AG04450 (cell line): ENCODE results near the gene CCDC88A. TPM values are rescaled to one million over a fixed set of nuclear protein-coding genes. Genes with fewer than 3 reads are reported as not detected.

ENCODE experiments used
- CTCF ChIA-PET: fragments of 300-600, 350-600 bp; formaldehyde crosslinking; extraction: SDS; loops from one replicate; lab custom pipeline; 2022; ENCODE audit warnings: antibody characterized with exemption, inconsistent platforms; lab: Charles Lee
- POLR2A ChIA-PET: fragments of 350-600 bp; formaldehyde crosslinking; extraction: SDS; loops from one replicate; lab custom pipeline; 2021; ENCODE audit warnings: antibody characterized with exemption, inconsistent platforms; lab: Yijun Ruan, JAX
- DNase-seq: peaks from one replicate; pipeline ENCODE4 v3.0.0-alpha.2; 2011; ENCODE audit warnings: low read depth, low spot score
- H3K27ac ChIP-seq: one replicate; pipeline ENCODE4 v1.5.1; 2012; ENCODE audit warnings: low read depth, low read length, control low read depth
- H3K27me3 ChIP-seq: one replicate; pipeline ENCODE4 v1.6.0; 2012; ENCODE audit warnings: low read length; ENCODE audit not compliant: control insufficient read depth, insufficient read depth
- H3K4me3 ChIP-seq: 2 replicates; pipeline ENCODE4 v1.5.1; 2011; ENCODE audit warnings: mild to moderate bottlenecking, low read depth, low read length, control low read depth
- H3K9me3 ChIP-seq: 2 replicates; pipeline ENCODE4 v1.5.1; 2012; ENCODE audit warnings: low read length; ENCODE audit not compliant: control insufficient read depth, insufficient read depth
- polyA plus RNA-seq: library from polyadenylated mRNA; depleted of rRNA; stranded (reverse); fragments of >200 nt; gene quantifications from 2 replicates; pipeline ENCODE4 v1.2.3, GENCODE V29; 2011; rRNA removed
- small RNA-seq: library from RNA; depleted of rRNA; stranded (forward); fragments of <200 nt; gene quantifications from one replicate; pipeline ENCODE3, GENCODE V24; 2012; ENCODE audit warnings: low read depth; ENCODE audit not compliant: insufficient read length
- TF ChIP-seq, protein P1 (sequence below): IDR thresholded peaks from 2 replicates; pipeline ENCODE4 v1.5.1; 2011; ENCODE audit warnings: low read depth, low read length, control low read depth, inconsistent platforms

CCDC88A gene
- polyA plus RNA-seq, 1 experiment: 44.7 TPM

DNA sequence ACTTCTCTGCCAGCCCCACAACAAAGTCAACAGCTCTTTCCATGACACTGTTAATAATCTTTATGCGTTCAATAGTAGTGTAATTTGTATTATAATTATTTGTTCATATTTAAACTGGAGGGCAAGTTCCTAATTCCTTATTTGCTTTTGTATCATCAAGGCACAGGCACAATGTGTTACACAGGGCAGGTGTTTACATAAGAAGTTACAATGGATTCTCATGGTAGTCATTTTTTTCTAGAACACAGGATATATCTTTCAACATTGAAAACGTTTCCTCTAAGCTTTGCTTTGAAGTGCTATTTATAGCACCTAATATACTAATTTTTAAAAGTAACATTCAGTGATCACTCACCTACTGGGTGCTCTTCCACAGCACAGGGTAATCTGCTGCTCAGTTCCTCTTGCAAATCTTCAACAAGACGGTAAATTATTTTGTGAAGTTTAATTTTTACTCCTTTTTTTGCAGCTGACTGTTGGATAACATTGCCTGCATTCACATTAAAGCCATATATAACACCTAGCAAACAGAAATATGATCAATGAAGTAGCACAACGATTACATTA, 179.9 kb downstream of the CCDC88A start:
- no peaks in the 10 kb centered on the region for H3K9me3 ChIP-seq
- no peak for DNase-seq
- H3K27me3 ChIP-seq: no peaks in the 10 kb centered on the region
- CTCF ChIA-PET: no interaction called here
- TF ChIP-seq, protein P1, sequence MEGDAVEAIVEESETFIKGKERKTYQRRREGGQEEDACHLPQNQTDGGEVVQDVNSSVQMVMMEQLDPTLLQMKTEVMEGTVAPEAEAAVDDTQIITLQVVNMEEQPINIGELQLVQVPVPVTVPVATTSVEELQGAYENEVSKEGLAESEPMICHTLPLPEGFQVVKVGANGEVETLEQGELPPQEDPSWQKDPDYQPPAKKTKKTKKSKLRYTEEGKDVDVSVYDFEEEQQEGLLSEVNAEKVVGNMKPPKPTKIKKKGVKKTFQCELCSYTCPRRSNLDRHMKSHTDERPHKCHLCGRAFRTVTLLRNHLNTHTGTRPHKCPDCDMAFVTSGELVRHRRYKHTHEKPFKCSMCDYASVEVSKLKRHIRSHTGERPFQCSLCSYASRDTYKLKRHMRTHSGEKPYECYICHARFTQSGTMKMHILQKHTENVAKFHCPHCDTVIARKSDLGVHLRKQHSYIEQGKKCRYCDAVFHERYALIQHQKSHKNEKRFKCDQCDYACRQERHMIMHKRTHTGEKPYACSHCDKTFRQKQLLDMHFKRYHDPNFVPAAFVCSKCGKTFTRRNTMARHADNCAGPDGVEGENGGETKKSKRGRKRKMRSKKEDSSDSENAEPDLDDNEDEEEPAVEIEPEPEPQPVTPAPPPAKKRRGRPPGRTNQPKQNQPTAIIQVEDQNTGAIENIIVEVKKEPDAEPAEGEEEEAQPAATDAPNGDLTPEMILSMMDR: no peak
- no peak overlapping the region for H3K27ac ChIP-seq
- no peak overlapping the region for H3K4me3 ChIP-seq
- POLR2A ChIA-PET: no interaction called here

Small RNA genes lying within 50 kb of the gene (small RNA-seq; reads per million reads assigned to genes)
- gene RF00019 (not detected), gene RNU6-221P (not detected), gene RNU6-775P (not detected)

Other genes starting within 250 kb of the CCDC88A start
- gene CLHC1, start 187.6 kb downstream of the CCDC88A start, polyA plus RNA-seq: 9.4 and 14.4 TPM in 2 replicates
- gene RPS27A, start 187.2 kb downstream of the CCDC88A start, polyA plus RNA-seq: 1,905 and 2,078 TPM in 2 replicates
- gene MTIF2, start 150.6 kb downstream of the CCDC88A start, polyA plus RNA-seq: 20.6 and 28.7 TPM in 2 replicates
- 29.5 and 46.8 TPM in 2 replicates for gene CFAP36, start 99.9 kb upstream of the CCDC88A start, polyA plus RNA-seq
- gene PPP4R3B, start 197.8 kb upstream of the CCDC88A start, polyA plus RNA-seq: 29.2 and 38.3 TPM in 2 replicates